ENCODE measurements around the gene SLAMF1.

DNA sequence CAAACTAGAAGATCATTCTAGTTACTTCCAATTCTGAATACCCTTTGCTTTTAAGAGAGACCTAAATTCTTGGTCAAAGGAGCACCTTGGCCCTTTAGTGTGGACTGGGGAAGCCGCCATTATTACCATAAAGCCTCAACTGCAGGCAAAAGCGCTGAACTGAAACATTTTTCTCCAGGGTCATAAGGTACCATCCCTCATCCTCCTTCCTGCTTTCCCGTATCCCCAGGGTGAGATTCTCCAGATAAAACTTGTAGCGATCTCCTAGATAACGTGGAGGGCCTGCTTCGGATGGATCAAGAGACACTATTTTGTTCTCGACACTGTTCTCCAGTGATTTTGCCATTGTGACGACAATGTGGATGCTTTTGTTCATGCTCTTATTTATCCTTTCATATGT lies 9.8 kb downstream of the SLAMF1 start:
- no peak for TF ChIP-seq GATA3 (IDR thresholded peaks at IDR 0.05; ENCODE audit: low read depth, low read length)
- no peak for TF ChIP-seq GATA2 (IDR thresholded peaks at IDR 0.05; ENCODE audit: low read depth, low read length)
